Psoas muscle (tissue), 8 donors: ENCODE results near the gene KCTD1. TPM values are rescaled to one million over a fixed set of nuclear protein-coding genes. Genes with fewer than 3 reads are reported as not detected.

Source experiments
- ATAC-seq, 4 donors: fragments of 200-7000 bp; cut with Tn5 transposase; one replicate each; pipeline ENCODE4 v1.9.1; 2020; ENCODE audit warnings: moderate library complexity in 3 of 4, mild to moderate bottlenecking in 2 of 4
- DNase-seq, 2 donors: peaks; one replicate each; pipeline ENCODE4 v3.0.0-alpha.2; 2020
- H3K27ac ChIP-seq: fragments of 200-600 bp; one replicate; pipeline ENCODE4 v1.8.0; 2022
- H3K27me3 ChIP-seq, 3 donors: fragments of 200-600 bp in 1 of 3; one replicate each; pipeline versions ENCODE4 v1.6.1 to v1.8.0; 2013 to 2022; ENCODE audit warnings: low read length in 2 of 3, mild to moderate bottlenecking in 2 of 3, moderate library complexity in 1 of 3; ENCODE audit not compliant: insufficient read depth in 3 of 3
- H3K36me3 ChIP-seq, 2 donors: fragments of 200-600 bp in 1 of 2; one replicate each; pipeline versions ENCODE4 v1.6.1 to v1.8.0; 2013 to 2022; ENCODE audit warnings: low read depth in 1 of 2, mild to moderate bottlenecking in 1 of 2, moderate library complexity in 1 of 2; ENCODE audit not compliant: insufficient read depth in 1 of 2
- H3K4me1 ChIP-seq: fragments of 200-600 bp; one replicate; pipeline ENCODE4 v1.8.0; 2022
- H3K4me3 ChIP-seq: fragments of 200-600 bp; one replicate; pipeline ENCODE4 v1.8.0; 2022; ENCODE audit warnings: mild to moderate bottlenecking
- H3K9me3 ChIP-seq: fragments of 200-600 bp; one replicate; pipeline ENCODE4 v1.8.0; 2022
- CTCF ChIP-seq: fragments of 200-600 bp; IDR thresholded peaks from one replicate; pipeline ENCODE4 v1.8.0; 2022; ENCODE audit warnings: antibody characterized with exemption
- WGBS, 3 donors: extraction: QIAGEN DNeasy Blood & Tissue Kit; methylation state at CpG; one replicate each; pipeline versions ENCODE4 v1.1.6 to v1.1.7; 2013; 5-methylcytosine and 5-hydroxymethylcytosine counted together
- intact Hi-C, 2 donors: fragments of 100-400 bp; cut with DNase I; formaldehyde crosslinking; loops; one replicate each; pipeline versions ENCODE4 v1.11.0 to v1.14.2; 2022
- polyA plus RNA-seq, 3 donors: library from polyadenylated mRNA; stranded (reverse); fragments of 200-250 nt; gene quantifications; one replicate each; pipeline ENCODE4 v1.2.3, GENCODE V29; 2013
- total RNA-seq, 4 donors: library from RNA; stranded (reverse); fragmentation: NEBNext Ultra II Directional in 2 of 4; extraction: Animal tissue kit (Norgen Biotek cat#: 25700) in 2 of 4; gene quantifications; one replicate each; pipeline versions ENCODE4 v1.2.1 to v1.2.4, GENCODE V29; 2021 to 2023
- donor health status: healthy with polysubstance abuse.
- donor health status: DM: no; HTN: no; CAD: no; lungs with moderate emphysema.
- donor health status: Bipolar disorder and iron deficiency.
- donor health status: healthy.
- donor health status: DM: yes; HTN: yes; CAD: no.
- donor health status: DM: no; HTN: no; CAD: no.
- donor health status: DM: no; HTN: no; CAD: no.
- donor health status: DM: yes; HTN: yes; CAD: no.

The KCTD1 gene
- total and polyA plus RNA-seq, 7 donors: 2.6 to 8.6 (median 3.5) TPM

DNA sequence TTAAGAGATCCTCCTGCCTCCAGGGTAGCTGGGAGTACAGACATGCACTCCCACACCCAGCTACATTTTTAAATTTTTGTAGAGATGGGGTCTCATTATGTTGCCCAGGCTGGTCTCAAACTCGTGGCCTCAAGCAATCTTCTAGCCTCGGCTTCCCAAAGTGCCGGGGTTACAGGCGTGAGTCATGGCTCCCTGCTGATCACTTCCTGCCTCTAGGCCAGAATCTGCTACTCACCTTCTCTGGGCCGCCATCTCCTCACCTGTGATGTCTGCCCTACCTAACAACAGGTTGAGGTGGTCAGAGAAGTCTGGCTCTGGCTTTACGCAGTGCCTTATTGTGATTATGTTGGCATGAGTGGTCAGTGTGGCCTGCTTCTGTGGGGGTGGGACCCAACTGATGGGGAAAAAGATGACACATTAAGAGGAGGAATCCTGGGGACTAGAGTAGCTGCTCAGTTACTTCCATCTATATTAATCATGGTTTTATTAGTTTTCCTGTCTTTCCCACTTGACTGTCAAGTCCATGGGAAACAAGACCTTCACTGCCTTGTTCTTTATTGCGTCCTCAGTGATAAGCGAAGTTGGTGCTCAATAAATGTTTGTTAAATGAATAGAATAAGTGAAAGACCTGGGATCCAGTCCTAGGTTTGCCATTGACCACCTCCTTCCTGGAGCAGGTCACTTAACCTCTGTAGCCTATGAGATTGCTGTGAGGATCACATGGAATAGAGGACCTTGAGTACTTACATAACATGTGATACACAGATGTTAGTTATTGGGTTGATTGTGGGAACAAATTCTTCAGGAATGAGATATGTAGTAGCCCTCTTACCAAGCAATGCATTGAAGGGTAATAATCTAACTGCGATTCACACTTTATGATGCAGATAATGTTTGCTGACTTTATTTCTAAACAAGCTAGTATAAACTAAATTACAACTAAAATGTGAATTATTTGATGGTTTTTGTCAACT lies 15.7 kb downstream of the KCTD1 start:
- Histone ChIP-seq H3K27me3 (no peaks in the 10 kb centered on the region), H3K4me1 (no peaks in the 10 kb centered on the region), H3K27ac (no peak overlapping the region), H3K36me3 (no peaks in the 10 kb centered on the region), H3K9me3 (no peaks in the 10 kb centered on the region), H3K4me3 (no peak overlapping the region)
- no peak for TF ChIP-seq CTCF
- ATAC-seq (no peak), DNase-seq (no peak)
- 93 to 95% (median 94%) methylated on average over 9 of the region's 9 CpGs for WGBS, 3 donors
- intact Hi-C loops: no loop called here

DNA sequence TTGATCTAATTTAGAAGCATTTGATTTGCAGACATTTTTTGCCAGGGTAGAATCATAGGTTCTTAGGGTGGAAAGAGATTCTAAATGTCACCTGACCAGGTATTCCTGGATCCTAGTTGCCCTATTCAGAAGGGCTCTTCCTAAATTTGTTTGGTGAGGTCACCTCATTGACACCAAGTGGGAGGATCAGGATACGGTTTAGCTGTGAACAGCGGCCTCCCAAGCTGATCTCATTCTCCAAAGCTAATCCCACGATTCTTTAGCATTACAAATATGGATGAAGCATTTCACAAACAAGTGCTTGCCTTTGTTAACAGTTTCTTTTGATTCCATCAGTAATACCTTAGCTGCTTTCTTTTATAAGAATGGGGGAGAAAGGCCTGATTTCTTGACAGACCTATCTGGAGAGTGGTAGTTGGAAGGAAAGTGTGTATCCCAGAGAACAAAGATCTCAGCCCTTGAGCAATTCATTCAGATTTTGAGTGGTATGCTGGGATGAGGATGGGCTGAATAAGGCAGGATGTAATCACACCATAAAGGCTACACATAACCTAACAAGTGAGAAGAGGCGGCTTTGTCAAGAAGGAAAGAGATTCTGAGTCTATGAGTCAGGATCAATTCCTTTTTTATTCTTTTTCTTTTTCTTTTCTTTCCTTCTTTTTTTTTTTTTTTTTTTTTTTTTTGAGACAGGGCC lies 16.6 kb downstream of the KCTD1 start:
- Histone ChIP-seq H3K4me1 (no peaks in the 10 kb centered on the region), H3K27me3 (no peaks in the 10 kb centered on the region), H3K4me3 (no peak overlapping the region), H3K9me3 (no peaks in the 10 kb centered on the region), H3K27ac (no peak overlapping the region), H3K36me3 (no peaks in the 10 kb centered on the region)
- intact Hi-C loops: no loop called here
- WGBS, 3 donors: 52 to 68% (median 68%) methylated on average over 4 of the region's 4 CpGs
- ATAC-seq (peak in 1 of 4 donors; percentile 38), DNase-seq (no peak)
- TF ChIP-seq CTCF: no peak

GRCh38 chr18:26526966-26527234 lies 21.5 kb downstream of the KCTD1 start:
- ATAC-seq: no peak
- 81 to 91% (median 82%) methylated on average over 2 of the region's 2 CpGs for WGBS, 3 donors

DNA sequence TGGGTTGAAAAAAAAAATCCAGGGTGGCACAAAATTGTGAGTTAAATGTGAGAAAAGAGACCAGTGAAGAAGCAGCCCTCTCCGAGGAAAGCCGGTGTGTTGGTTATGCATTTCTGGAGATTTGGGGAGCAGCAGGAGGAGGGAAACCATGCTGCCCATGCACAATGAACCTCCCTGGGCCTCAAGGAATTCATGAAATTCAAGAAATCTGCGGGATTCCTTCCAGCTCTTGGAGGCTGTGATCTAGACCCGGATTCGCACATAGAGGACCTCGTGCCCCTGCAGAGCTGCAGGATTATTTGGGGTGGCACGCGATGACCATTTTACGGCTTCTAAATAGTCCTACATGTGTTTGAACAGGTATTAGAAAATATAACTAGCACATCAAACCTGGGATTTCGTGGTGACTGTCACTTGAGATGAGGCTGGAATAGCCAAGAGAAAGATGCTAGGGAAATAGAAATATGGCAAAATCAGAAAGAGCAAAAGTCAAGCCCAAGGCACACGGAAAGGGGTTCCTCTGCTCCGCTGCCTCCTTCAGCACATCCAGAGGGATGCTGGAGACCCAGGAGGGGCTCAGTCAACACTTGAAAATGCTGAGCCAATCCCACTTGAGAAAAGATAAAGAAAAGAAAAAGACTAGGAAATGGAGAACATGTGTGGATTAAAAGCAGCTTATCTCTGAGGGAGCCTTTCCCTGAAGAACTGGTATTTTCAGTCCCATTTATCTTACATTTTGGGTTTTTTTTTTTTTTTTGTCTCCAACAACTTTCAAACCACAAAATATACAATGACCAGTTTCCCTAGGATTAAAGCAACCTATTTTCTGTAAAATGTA lies 22.0 kb downstream of the KCTD1 start:
- no peaks in the 10 kb centered on the region for H3K27me3 ChIP-seq
- H3K27ac ChIP-seq: no peak overlapping the region
- no peaks in the 10 kb centered on the region for H3K9me3 ChIP-seq
- no peaks in the 10 kb centered on the region for H3K4me1 ChIP-seq
- no peak for DNase-seq
- H3K4me3 ChIP-seq: no peak overlapping the region
- H3K36me3 ChIP-seq: no peaks in the 10 kb centered on the region
- intact Hi-C loops: no loop called here
- 70 to 75% (median 70%) methylated on average over 12 of the region's 12 CpGs for WGBS, 3 donors
- no peak for TF ChIP-seq CTCF
- no peak for ATAC-seq

More at GRCh38 chr18:26526966-26527234, 21.5 kb downstream of the KCTD1 start:
- no peaks in the 10 kb centered on the region for H3K27me3 ChIP-seq
- no peaks in the 10 kb centered on the region for H3K9me3 ChIP-seq
- no peak for TF ChIP-seq CTCF
- intact Hi-C loops: no loop called here
- no peak for DNase-seq
- no peaks in the 10 kb centered on the region for H3K4me1 ChIP-seq
- H3K4me3 ChIP-seq: no peak overlapping the region
- H3K27ac ChIP-seq: no peak overlapping the region
- H3K36me3 ChIP-seq: no peaks in the 10 kb centered on the region
